Activated T-helper 1 cell treated with anti-CD3 and anti-CD28 coated beads, Interleukin-12 subunit alpha, Interleukin-12 subunit beta, Interleukin-2, Interleukin-4 antibody, amounts not matched to agents 30 ng/mL and 10 ng/mL and 1 ng/mL, durations not matched to agents 14 hours and 24 hours and 36 hours (primary cell): ENCODE results near the gene APMAP. TPM values are rescaled to one million over a fixed set of nuclear protein-coding genes. Genes with fewer than 3 reads are reported as not detected.

Experiments
- DNase-seq: peaks from one replicate; pipeline ENCODE4 v3.0.0; 2021; ENCODE audit warnings: low spot score
- H3K27ac Mint-ChIP-seq: one replicate; pipeline ENCODE4 v1.8.0; 2021; ENCODE audit warnings: mild to moderate bottlenecking, mixed read lengths
- H3K27me3 Mint-ChIP-seq: one replicate; pipeline ENCODE4 v1.8.0; 2022; ENCODE audit warnings: mild to moderate bottlenecking, moderate library complexity, mixed read lengths; ENCODE audit not compliant: insufficient read depth
- H3K36me3 Mint-ChIP-seq: one replicate; pipeline ENCODE4 v1.8.0; 2021; ENCODE audit warnings: low read depth, mixed read lengths
- H3K4me1 Mint-ChIP-seq: one replicate; pipeline ENCODE4 v1.8.0; 2021; ENCODE audit warnings: low read depth, mixed read lengths
- H3K4me3 Mint-ChIP-seq: one replicate; pipeline ENCODE4 v1.8.0; 2021; ENCODE audit warnings: mild to moderate bottlenecking, moderate library complexity, mixed read lengths
- H3K9me3 Mint-ChIP-seq: one replicate; pipeline ENCODE4 v1.8.0; 2021; ENCODE audit warnings: mixed read lengths
- intact Hi-C: fragments of 100-400 bp; cut with micrococcal nuclease; formaldehyde crosslinking; loops from one replicate; pipeline ENCODE4 v1.15.1; 2024
- total RNA-seq: library from RNA; stranded (reverse); gene quantifications from 2 replicates; pipeline ENCODE4 v1.2.3, GENCODE V29; 2022

Gene APMAP
- total RNA-seq, 1 donor from 2014 or later, result 58.7 TPM

DNA sequence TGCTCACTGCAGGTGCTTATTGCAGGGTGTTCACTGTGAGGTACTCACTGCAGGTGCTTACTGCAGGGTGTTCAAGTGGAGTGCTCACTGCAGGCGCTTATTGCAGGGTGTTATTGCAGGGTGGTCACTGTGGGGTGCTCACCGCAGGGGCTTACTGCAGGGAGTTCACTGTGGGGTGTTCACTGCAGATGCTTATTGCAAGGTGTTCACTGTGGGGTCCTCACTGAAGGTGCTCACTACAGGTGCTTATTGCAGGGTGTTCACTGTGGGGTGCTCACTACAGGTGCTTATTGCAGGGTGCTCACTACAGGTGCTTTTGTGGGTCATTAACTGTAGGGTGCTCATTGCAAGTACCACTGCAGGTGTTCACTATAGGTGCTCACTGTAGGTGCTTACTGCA is 20.2 kb downstream of the APMAP start:
- DNase-seq, result no peak
- Mint-ChIP-seq H3K4me1 (peaks cover 10% of the 10 kb centered on the region), H3K9me3 (peaks cover 16% of the 10 kb centered on the region), H3K4me3 (no peak overlapping the region), H3K27me3 (no peaks in the 10 kb centered on the region), H3K27ac (no peak overlapping the region), H3K36me3 (peaks cover 73% of the 10 kb centered on the region)
- intact Hi-C loops, result no loop called here

DNA sequence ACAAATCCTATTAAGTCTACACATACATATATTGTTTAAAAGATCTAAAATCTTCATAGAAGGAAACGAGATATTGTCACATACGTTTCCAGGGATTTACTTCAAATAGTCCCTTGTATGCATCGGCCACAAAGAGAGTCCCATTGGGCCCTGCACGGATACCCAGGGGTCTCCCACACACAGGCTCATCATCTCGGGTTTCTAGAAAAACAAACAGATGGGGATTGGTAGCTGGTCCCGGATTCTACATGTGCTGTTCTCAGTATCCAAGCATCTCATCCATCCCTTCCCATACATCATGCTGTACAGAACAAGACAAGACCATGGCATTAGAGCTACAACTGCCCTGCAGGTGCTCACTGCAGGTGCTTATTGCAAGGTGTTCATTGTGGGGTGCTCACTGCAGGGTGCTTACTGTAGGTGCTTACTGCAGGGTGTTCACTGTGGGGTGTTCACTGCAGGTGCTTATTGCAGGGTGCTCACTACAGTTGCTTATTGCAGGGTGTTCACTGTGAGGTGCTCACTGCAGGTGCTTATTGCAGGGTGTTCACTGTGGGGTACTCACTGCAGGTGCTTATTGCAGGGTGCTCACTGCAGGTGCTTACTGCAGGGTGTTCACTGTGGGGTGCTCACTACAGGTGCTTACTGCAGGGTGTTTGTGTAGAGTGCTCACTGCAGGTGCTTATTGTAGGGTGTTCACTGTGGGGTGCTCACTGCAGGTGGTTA is 21.0 kb downstream of the APMAP start:
- peaks cover 13% of the 10 kb centered on the region for H3K9me3 Mint-ChIP-seq
- H3K27me3 Mint-ChIP-seq, result no peaks in the 10 kb centered on the region
- peaks cover 68% of the 10 kb centered on the region for H3K36me3 Mint-ChIP-seq
- intact Hi-C loops, result no loop called here
- no peak for DNase-seq
- H3K4me3 Mint-ChIP-seq, result no peak overlapping the region
- peaks cover 9% of the 10 kb centered on the region for H3K4me1 Mint-ChIP-seq
- H3K27ac Mint-ChIP-seq, result no peak overlapping the region

DNA sequence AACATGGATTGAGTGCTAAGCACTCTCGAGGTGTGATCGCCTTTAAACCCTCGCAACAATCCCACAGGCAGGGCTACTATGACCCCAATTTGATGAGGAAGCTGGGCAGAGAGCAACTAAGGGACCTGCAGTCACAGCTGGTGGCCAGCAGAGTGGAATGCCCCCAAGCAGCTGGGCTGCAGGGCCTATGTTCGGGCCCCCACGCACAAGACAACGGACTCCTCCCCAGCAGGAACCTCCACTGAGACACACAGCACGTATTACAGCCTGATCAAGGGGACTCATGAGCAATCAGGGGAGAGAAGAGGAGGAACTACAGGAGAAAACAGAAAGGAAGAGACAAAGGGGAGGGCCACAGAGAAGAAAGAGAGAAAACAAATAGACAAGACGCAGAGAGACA is 21.8 kb downstream of the APMAP start:
- Mint-ChIP-seq H3K4me3 (no peak overlapping the region), H3K27me3 (no peaks in the 10 kb centered on the region), H3K27ac (no peak overlapping the region), H3K36me3 (peaks cover 68% of the 10 kb centered on the region), H3K9me3 (peaks cover 5% of the 10 kb centered on the region), H3K4me1 (peaks cover 11% of the 10 kb centered on the region)
- intact Hi-C loops, result no loop called here
- DNase-seq, result no peak

DNA sequence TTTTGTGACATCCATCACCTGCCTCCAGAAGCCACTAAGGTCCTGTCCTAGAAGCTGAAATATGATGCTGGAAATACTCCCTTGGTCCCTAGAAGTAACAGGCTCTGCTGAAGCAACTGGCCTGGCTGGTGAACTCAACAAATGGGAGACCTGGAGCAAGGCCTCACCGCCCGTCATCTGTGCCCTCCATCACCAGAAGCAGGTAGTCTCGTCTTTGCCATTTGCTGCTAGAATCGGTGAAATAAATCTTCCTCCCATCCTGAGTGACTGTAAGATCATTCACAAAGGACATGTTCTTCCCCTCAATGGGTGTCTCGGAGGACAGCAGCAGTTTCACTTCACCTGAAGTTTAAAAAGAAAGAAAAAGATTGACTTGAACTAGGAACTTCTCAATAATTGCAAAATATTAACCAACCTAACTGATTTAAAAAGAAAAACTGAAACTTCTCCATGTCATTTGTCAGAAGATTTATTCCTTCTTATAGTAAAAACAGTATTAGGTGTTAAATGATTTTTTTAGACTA is 22.5 kb downstream of the APMAP start:
- H3K36me3 Mint-ChIP-seq, result peaks cover 68% of the 10 kb centered on the region
- no peak for DNase-seq
- peaks cover 16% of the 10 kb centered on the region for H3K4me1 Mint-ChIP-seq
- H3K27me3 Mint-ChIP-seq, result no peaks in the 10 kb centered on the region
- no peaks in the 10 kb centered on the region for H3K9me3 Mint-ChIP-seq
- no peak overlapping the region for H3K27ac Mint-ChIP-seq
- intact Hi-C loops, result no loop called here
- H3K4me3 Mint-ChIP-seq, result no peak overlapping the region

DNA sequence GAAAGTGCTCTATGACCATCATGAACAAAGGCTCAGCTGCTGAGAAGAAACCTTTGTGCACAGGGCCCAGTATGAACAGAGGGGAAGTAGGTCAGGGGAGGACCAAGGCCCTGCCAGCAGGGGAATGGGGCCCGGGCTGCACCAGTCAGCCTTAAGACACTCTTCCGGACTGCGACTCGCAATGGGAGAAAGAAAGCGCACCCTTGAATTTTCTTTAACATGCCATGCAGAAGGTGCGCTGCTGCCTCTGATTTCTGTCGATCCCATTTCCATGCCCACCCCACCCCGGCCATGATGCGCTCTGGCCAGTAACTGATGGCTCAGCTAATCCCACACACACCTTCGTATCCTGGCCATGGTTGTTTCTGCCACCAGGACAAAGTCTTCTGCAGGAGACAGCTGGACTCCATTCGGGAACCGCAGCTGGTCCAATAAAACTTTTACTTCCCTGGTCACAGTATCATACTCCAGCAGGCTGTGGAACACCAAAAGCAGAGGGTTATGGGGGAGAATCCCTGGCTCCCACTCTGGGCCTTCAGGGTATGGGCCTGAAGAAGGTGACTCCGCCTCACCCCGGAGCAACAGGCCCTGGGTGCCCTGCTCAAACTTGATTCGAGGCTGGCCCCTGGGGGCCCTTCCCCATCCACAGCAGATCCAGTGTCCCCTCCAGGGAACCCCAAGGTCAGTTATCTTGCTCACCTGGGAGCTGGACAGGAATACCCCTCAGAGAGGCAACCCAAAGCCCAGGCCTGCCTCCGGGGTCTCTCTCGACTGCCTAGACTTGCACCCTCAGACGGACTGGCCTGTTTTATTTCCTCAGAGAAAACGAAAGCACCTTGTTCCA is 23.1 kb downstream of the APMAP start:
- no peak overlapping the region for H3K4me3 Mint-ChIP-seq
- no peak for DNase-seq
- intact Hi-C loops, result no loop called here

DNA sequence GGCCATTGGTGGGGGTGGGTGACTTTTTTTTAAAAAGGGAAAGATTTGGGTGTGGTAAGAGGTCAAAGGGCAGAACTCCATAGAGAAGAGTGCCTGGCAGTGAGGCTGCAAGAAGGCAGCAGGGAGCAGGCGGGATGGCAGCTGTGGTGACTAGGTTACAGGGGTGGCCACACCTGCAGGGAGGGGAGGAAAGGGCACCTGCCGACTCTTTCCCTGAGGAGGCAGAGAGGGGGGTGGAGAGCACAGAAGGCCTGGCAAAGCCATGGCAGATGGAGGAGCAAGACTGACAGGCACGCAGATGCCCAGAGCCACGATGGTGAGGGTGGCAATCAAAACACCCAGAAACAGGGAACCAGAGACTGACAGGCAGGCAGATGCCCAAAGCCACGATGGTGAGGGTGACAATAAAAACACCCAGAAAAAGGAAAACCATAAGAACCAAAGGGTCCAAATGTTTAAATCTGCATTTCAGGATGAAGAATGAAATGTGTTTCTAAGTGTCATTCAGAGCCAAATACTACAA is 24.2 kb downstream of the APMAP start:
- peak overlapping the region; percentile 36 for H3K27ac Mint-ChIP-seq
- H3K4me1 Mint-ChIP-seq, result peaks cover 19% of the 10 kb centered on the region
- DNase-seq, result no peak
- no peaks in the 10 kb centered on the region for H3K27me3 Mint-ChIP-seq
- intact Hi-C loops, result no loop called here
- no peak overlapping the region for H3K4me3 Mint-ChIP-seq
- H3K9me3 Mint-ChIP-seq, result no peaks in the 10 kb centered on the region
- peaks cover 65% of the 10 kb centered on the region for H3K36me3 Mint-ChIP-seq

More for the DNA sequence above, 23.1 kb downstream of the APMAP start:
- Mint-ChIP-seq H3K27ac (no peak overlapping the region), H3K9me3 (no peaks in the 10 kb centered on the region), H3K4me1 (peaks cover 23% of the 10 kb centered on the region), H3K27me3 (no peaks in the 10 kb centered on the region), H3K36me3 (peaks cover 68% of the 10 kb centered on the region)

DNA sequence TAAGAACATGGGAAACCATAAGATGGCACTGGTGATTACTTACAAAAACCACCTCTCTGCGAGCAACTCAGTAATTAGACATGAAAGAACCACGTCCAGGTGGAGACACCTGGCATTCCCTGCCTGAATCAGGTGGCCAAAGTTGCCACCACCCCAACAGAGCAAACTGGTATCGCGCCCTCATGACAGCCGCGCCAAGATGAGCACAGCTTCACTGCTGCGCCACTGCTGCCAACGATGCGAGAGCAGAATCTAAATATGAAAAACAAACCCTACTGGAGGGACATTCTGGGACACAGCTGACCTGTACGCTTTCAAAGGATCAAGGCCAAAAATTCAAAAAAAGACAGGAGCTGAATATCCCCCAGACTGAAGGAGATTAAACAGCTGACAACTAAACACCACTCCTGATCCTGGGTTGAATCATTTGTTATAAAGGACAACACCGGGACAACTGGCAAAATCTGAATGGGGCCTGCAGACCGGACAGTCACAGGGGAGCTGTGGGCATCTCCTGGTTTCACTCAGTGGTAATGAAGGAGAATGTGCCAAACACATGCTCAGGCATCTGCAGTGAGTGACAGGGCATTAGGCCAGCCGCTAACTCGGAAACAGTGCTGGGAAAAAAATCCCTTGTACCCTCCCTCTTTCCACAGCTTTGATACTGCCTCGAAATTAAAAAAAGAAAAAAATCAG is 26.1 kb downstream of the APMAP start:
- H3K36me3 Mint-ChIP-seq, result peaks cover 76% of the 10 kb centered on the region
- no peaks in the 10 kb centered on the region for H3K9me3 Mint-ChIP-seq
- DNase-seq, result no peak
- peaks cover 17% of the 10 kb centered on the region for H3K4me1 Mint-ChIP-seq
- no peak overlapping the region for H3K4me3 Mint-ChIP-seq
- H3K27ac Mint-ChIP-seq, result no peak overlapping the region
- intact Hi-C loops, result no loop called here
- H3K27me3 Mint-ChIP-seq, result no peaks in the 10 kb centered on the region

DNA sequence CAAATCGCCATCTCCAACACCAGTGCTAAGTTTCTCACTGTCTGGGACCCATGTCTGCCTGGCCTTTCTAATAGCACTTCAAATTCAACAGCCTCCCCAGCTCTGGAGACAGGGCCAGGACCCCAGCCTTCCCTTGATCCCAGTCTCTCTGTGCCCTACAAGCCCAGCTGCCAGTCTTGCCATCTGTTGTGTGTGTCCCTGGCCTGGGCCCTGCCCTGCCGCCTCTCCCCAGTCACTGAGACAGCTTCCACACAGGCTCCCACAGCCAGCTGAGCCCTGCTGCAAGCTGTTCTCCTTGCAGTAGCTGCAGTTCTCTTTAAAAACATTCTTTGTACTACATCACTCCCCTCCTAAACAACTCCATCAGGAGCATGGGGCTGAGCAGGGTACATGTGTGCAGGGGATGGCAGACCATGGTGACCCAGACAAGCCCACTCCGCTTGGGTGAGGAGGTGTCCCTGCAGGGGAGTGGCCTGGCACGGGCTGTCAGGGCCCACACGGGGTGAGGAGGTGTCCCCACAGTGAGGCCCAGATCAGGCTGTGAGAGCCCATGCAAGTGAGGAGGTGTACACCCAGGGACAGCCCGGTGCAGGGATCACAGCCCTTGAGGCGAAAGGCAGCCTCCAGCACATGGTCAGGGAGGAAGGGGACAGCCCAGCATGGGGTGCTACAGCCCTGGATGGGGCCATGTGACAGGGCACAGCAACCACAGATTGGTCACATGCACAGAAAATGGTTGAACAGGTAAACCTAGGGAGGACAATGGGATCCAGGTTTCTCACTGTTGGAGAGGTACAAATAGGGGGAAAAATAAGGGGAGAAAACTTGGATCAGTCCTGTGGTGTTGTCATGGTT is 27.3 kb downstream of the APMAP start:
- intact Hi-C loops, result no loop called here

DNA sequence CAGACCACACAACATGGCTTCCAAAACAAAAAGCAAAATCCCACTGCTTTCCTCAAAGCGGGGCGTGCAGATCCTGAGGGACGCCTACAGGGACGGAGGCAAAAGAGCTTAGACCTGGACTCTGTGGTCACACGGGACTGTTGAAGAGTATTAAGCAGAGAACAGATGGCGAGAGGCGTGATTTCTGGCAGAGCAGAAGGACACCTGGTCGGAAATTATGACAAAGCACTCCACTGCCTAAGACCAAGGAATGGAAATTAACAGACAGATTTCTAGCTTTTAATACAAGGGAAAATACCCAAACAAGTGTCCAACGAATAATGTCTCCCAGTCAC is 28.1 kb downstream of the APMAP start:
- DNase-seq, result no peak
- Mint-ChIP-seq H3K36me3 (peaks cover 75% of the 10 kb centered on the region), H3K4me1 (peaks cover 24% of the 10 kb centered on the region), H3K9me3 (no peaks in the 10 kb centered on the region), H3K4me3 (no peak overlapping the region), H3K27ac (peak overlapping the region; percentile 57), H3K27me3 (no peaks in the 10 kb centered on the region)
- intact Hi-C loops, result no loop called here

More for the DNA sequence above, 27.3 kb downstream of the APMAP start:
- Mint-ChIP-seq H3K9me3 (no peaks in the 10 kb centered on the region), H3K27ac (peak overlapping the region; percentile 57), H3K27me3 (no peaks in the 10 kb centered on the region), H3K36me3 (peaks cover 78% of the 10 kb centered on the region), H3K4me3 (no peak overlapping the region), H3K4me1 (peaks cover 24% of the 10 kb centered on the region)
- DNase-seq, result no peak

DNA sequence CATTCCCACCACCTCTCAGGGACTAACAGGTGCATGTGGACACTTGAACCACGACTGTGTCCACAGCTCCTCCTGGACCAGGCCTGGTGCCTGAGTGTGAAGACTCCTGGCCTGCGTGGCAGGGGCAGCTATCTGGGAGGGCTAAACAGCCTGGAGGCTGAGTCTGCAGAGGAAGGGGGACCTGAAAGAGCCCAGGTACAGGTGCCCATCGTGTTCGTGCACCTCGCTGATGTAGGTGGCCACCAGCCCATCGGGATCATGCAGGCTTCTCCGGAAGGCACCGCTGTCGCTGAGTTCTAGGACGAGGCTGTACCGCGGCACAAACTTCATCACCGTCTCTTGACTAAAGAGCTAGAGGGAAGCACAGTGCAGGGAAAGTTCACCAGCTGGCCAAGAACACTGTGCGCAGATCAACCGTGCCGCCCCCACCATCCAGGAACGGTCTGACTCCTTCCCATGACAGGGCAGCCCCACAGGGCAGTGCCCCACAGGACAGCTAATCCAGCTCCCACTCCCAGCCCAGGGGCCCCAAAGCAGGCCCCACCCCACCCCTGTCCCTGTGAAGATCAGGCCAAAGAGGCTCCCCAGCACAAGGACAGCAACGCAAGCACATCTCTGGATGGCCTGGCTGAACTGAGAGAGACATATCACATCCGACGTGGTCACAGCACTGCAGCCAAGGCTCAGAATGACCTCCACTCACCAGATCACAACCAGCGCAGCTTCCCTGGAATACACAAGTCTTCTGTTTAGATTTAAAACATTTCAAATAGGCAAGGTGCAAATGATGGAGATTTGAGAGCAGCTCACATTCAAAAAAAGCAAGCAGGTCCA is 28.7 kb downstream of the APMAP start:
- Mint-ChIP-seq H3K27ac (peak overlapping the region; percentile 57), H3K27me3 (no peaks in the 10 kb centered on the region), H3K36me3 (peaks cover 76% of the 10 kb centered on the region), H3K4me3 (no peak overlapping the region), H3K4me1 (peaks cover 24% of the 10 kb centered on the region), H3K9me3 (no peaks in the 10 kb centered on the region)
- no peak for DNase-seq
- intact Hi-C loops, result no loop called here

DNA sequence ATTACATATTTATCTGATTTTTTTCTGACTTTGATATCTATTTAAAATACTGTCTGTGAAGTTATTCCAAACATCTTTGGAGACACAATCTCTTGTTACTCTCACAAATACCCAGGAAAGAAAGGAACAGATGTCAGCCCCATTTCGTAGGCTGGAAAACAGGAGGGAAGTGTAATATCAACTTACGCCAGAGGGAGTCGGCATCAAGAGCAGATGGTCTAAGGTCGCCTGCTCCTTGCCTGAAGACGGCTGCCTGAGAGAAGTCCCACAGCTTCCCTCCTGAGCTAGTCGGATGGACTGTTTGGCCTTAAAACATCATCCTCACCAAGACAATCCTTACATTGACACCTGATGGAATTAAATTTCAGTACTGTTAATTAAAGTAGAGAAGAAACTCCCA is 30.0 kb downstream of the APMAP start:
- no peak for DNase-seq
- Mint-ChIP-seq H3K36me3 (peaks cover 73% of the 10 kb centered on the region), H3K27me3 (no peaks in the 10 kb centered on the region), H3K9me3 (no peaks in the 10 kb centered on the region), H3K4me3 (no peak overlapping the region), H3K4me1 (peaks cover 24% of the 10 kb centered on the region), H3K27ac (peak overlapping the region; percentile 9)
- intact Hi-C loops, result no loop called here
